Forelimb muscle (tissue), 1 donor: ENCODE data around the gene SMIM41. TPM values are rescaled to one million over a fixed set of nuclear protein-coding genes. Genes with fewer than 3 reads are reported as not detected.

Experiments
- DNase-seq: peaks from one replicate; pipeline ENCODE4 v3.0.0-alpha.2; 2013; ENCODE audit warnings: low read depth
- polyA plus RNA-seq: library from polyadenylated mRNA; unstranded; fragments of 120-200 nt; gene quantifications from one replicate; pipeline ENCODE4 v1.2.1, GENCODE V29; 2013; ENCODE audit not compliant: insufficient read length

SMIM41 gene
- polyA plus RNA-seq, 1 donor, result 0.18 TPM

DNA sequence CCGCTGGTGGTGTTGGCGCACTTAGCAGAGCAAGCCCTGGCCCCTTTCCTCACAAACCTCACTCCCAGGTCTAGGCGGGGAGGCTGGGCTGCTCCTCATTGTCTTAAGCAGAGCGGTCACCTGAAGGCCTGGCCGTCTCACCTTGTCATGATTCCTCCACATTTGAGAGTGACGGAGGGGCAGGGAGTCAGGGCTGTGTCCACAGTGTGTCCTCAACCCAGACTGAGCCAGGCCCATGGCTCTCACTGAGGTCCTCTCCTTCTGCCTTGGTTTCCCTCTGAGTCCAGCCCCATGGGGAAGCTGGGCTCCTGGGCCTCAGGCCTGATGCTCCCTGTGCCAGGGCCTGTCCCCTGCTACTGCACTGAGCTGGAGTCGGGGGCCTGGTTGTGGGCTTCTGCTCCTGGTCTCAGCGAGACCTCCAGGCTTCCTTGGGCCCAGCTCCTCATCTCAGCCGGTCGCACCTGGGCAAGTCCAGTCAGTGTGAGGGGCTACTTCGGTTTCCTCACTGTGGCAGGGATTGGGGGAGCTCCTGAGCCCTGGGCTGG, 67.4 kb downstream of the SMIM41 start:
- DNase-seq, result no peak

DNA sequence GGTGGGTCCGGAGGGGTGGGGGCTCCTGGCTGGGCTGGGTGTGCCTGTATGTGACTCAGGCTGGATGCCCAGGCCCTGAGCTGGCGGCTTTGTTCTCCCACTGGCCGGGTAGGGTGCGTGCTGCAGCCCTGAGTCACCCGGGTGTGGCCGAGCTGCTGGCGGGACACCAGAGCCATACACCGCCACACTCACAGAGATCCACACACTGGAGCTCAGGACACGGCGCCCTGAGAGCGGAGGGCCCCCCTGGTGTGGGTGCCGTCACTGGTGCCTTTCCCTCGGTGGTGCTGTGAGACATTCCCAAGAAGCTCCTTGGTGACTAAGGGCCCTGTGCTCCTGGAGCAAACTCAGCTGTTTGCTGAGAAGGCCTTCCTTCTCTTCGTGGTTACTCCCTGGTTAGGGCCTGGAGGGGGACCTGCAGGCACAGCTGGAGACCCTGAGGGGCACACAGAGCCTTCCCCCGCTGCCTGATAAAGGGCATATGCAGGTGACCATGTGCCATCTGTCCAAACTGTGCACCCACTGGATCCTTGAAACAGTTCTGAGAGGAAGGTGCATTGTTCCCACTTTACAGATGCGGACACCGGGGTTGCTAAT, 68.0 kb downstream of the SMIM41 start:
- no peak for DNase-seq

DNA sequence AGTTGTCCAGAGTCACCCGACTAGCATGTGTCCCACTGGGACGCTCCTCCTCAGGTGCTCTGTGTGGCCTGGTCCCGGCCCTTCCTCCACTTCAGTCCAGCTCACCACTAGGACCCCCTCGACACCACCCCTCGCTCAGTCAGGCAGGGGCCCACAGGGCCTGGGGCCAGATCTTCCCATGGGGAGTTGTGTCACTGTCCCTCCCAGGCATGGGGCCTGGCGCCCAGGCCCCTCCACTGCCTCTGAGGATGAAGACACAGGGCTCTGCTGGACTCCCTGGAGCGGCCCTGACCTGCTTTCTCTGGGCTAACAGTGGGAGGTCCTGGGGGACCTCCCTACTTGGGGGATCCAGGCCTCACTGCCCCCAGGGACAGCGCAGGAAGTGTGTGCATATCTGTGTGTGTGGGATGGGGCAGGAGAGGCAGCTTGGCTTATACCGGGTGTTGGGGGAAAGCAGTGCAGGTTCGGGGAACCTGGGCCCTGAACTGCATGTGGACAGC, 68.5 kb downstream of the SMIM41 start:
- no peak for DNase-seq

DNA sequence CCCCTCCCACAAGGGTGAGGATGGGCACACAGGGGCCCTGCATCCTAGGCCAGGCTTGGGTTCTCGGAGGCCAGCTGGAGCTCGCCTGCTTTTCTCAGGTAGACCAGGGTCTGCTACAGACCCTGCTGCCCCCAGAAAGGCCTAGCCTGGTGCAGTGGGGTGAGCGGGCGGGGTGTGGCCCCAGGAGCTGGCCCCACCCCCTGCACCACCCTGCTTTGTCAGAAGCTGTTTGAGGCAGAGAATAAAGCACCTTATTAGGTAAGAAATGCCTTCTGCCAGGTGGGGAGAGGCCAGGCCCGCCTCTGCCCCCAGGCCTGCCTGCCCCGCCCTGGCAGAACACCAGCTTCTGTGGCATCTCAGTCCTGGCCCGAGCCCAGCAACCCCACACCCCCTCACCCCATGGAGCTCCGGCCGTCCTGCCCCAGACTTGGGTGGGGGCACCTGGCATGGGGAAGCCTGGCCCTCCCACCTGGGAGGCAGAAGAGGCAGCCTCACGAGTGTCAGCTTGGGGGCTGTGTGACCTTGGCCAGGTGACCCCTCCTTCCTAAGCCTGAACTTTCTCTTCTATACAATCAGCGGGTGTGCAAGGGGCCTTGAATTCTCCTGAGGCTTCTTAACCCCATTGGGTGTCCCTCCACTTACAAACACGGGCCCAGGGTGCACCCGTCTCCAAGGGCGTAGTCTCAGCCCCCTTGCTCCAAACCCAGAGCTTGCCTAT, 69.1 kb downstream of the SMIM41 start:
- DNase-seq, result no peak

DNA sequence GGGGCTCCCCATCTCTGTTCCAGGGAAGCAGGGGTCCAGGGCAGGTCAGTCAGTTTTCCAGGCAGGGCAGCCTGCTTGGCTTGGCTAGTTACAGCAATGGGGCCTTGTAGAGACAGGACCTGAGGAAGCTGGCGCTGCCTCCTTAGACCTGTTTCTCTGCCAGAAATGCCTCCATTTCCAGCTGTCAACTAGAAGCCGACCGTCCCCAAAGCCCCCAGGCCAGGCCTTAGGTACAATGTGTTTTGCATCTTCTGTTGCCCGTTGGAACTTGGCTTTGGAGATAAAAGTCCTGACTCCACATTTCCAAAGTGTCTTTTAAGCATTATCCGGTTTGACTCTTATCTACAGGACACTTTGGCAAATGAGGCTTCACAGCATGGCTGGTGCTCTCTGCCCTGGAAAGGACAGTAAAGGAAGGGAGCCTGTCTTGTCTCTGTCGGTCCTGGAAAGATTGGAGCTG, 69.7 kb downstream of the SMIM41 start:
- no peak for DNase-seq

DNA sequence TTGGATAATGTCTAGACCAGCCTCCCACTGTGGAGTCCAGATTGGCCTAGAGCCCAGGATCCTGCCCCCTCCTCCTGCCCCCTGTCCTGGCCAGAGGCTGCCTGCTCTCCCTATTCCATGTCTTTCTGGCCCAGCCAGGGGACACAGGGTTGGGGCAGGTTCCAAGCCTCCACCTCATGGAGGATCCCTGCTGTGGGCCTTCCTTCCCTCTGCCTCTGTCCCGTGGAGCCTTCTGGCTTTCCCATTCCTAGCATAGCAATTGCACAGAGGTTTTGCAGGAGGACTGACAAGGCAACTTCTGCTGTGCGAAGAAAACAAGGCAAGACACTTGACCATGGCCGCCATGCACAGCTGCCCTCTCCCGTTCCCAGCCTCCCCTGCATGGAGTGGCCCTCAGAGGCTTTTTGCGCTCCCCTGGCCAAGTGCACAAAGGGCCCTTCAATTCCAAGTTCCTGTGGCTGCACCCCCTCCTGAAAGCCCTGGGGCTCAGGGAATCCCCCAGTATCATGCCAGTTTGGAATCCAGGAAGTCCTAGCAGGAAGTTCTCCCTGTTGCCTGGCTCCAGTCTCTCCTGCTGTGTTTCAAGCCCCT, 70.2 kb downstream of the SMIM41 start:
- no peak for DNase-seq

DNA sequence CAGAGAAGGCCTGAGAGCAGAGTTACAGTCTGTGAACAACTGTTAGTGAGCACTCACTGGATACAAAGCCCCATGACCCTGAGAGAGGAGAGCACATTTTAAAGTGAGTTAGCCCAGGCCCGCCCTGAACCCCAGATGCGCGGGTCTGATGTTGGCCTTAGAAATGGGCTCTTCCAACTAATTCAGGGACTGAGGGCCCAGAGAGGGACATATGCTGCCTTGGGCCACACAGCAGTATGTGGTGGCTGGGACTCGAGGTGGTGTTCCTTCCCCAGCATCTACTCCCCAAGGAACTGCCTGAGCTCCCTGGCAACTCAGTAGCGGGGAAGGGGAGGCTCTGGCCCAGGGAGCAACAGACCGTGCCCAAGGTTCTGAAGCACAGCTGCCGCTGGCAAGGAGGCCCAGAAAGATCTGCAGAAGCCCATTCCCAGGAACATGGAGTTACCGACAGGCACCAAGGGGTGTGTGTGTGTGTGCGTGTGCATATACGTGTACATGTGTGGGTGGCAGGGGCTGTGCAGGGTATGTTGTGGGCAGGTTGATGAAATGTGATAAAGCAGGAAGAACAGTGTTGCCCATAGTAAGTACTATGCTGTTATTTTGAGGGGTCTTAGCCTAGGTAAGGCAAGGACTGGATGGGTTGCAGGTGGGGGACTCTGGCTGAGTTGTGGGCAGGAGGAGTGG, 71.8 kb downstream of the SMIM41 start:
- DNase-seq, result no peak

DNA sequence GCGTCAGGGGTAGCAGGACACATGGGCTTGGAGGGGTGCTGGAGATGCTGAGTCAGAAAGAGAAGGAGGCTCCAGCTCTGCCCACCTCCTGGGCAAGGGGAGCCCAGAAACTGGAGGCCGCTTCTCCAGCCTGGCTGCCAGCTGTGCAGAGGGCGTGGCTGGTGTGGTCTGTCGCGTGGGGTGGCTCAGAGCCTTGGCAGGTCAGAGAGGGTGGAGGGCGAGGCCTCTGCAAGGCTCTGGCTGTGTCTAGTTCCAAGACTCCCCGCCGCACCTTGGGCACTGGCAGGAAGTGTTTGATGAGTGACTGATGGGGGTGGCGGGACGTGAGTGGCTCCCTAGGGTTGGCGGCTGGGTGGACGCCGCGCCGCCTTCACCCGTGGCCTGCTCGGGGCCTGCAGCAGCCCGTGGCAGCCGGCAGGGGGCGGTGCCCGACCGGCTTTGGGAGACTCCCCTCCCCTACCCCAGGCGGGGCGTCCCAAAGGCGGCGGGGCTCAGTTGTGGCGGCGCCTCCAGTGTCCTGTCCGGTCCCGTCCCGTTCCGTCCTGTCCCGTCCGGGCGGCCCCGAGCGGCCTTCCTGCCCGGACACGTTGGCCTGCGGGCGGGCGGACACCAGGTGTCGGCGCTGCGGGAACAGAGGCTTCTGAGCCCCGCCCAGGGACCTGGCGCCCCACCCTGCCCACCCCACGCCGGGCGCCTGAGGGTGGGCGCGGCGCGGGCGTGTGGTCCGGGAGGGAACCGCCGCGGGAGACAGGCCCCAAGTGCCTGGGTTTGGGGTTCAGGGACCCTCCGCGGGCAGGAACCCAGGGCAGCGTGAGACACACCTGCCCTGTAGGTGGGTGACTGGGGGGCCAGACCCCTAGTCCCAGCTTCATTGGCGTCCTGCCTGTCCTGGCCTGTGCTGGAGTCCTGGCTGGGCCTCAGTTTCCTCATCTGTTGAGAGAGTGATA, 72.6 kb downstream of the SMIM41 start:
- DNase-seq, result no peak

DNA sequence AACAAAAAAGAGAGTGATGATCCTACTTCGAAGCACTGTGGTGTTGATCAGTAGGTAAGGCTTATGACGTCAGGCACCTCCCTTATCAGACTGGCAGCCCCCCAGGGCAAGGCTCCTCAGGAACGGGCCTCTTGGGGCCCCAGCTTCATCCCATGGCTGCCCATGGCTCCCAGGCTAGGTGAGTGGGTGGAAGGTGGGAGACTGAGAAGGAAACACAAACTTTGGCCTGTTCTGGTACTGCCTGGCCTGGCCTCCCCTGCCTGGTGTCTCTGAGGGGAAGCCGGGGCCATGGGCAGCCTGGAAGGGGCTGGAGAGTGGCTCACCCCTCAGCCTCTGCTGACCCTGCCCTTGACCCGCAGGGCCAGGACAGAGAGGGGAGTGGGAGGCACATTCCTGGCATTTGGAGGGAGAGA, 73.4 kb downstream of the SMIM41 start:
- no peak for DNase-seq

DNA sequence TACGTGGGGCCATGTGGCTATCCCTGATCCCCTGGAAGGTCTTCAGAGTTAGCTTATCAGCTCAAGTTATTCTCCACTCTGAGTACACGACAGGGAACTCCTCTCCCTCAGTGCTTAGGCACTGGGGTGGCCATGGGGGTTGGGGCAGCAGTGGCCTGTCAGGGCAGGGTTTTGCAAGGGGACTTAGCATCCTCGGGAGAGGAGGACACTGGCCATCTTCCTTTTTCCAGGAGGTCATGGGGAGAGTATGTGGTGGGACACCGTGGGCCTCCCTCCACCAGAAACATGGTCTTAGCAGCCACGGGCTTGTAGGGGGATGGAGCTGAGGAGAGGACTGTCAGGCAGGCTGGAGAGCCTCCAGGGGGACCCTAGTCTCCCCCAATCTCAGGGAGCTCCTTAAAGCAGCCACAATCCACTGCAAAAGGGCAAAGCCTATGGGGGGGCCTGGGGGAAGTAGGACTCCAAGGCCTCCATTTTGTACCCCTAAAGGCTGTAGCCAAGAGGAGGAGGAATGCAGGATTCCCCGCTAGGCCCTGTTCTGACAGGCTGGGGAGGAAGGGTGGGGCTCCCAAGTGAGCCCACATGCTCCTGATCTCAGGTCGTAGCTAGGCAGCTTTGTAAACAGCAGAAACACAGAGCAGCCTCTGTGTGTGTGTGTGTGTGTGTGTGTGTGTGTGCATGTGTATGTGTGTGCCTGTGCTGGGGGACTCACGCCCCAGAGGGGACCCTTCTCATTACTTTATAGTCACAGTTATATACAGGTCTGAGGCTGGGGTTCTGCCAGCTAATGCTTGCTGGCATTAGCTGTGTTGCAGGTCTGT, 75.8 kb downstream of the SMIM41 start:
- DNase-seq, result no peak

DNA sequence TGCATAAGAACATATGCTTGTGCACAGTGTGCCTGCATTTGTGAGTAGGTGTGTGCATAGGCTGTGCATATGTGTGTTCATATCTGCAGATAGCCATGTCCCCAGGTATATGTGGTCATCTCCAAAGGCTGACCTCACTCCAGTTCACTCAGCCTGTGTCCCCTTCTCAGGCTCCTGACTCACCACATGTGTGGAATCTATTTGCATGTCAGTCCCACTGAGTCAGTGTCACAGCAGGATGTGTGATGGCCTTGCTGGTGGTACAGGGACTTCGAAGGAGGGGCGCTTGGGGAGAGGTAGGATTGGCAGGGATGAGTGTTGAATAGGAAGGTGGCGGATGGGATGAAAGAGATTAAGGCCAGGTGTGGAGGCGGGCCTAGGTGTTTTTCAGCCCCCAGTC, 76.8 kb downstream of the SMIM41 start:
- DNase-seq, result no peak

DNA sequence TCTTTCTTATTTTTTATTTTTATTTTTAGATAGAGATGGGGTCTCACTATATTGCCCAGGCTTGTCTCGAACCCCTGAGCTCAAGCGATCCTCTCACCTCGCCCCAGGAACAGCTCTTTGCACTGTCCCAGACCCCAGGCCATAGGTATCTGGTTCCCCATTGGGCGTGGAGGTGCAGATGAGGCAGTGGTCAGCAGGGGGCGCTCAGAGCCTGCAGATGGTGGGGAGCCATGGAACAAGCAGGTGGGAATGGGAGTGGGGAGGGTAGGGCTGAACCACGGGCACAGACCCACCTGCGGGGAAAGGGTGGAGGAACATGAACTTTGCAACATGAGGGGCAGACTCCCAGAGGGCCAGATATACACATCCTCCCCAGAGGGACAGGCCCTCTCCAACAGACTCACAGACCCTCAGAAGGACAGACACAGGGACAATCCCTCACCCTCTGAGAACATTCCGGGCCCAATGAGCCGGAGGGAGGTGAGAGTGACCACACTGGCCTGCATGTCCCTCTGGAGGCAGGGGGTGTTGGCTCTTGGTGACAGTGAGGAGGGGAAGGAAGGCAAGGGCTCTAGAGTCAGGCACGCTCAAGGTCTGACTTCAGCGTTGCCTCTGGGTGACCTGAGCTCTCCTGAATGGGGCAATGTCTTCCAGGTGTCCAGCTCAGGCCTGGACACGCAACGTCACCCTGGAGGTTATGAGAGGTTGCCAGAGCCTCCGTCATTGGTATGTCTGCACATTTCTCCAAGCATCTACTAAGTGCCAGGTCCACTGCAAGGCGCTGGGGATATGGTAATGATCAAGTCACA, 77.5 kb downstream of the SMIM41 start:
- DNase-seq, result no peak

DNA sequence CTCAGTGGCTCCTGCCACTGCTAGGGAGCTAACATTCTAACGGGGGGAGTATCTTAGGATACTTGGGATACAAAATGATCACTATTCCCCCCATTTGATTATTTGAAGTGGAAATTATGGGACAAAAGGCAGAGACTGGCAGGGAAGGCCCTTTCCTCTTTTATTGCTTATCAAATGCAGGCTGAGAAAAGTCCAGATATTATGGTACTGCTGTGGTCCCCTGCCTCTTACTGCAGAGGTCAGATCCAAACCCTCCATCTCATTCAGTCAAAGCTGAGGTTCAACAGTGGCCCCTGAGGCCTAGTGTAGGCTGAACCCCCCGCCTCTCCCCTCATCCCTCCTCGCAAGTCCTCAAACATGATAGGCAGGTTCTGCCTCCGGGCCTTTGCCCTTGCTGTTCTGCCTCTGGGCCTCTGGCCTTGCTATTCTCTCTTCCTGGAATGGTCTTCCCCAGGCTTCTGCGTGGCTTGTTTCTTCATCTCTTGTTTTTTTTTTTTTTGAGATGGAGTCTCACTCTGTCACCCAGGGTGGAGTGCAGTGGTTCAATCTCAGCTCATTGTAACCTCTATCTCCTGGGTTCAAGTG, 78.2 kb downstream of the SMIM41 start:
- DNase-seq, result no peak

Other genes with a start within 250 kb of the SMIM41 start
- gene FIGNL2, start 231.0 kb upstream of the SMIM41 start, polyA plus RNA-seq, result 1.2 TPM
- 0.10 TPM for gene ANKRD33, start 191.6 kb upstream of the SMIM41 start, polyA plus RNA-seq
- 44.9 TPM for gene ACVRL1, start 172.2 kb upstream of the SMIM41 start, polyA plus RNA-seq
- 12.3 TPM for gene ACVR1B, start 128.0 kb upstream of the SMIM41 start, polyA plus RNA-seq
- 16.3 TPM for gene TAMALIN, start 72.8 kb upstream of the SMIM41 start, polyA plus RNA-seq
- 50.4 TPM for gene NR4A1, start 28.3 kb upstream of the SMIM41 start, polyA plus RNA-seq
- gene ATG101, start 9.7 kb upstream of the SMIM41 start, polyA plus RNA-seq, result 24.8 TPM
- 7.0 TPM for gene KRT80, start 112.3 kb downstream of the SMIM41 start, polyA plus RNA-seq
- gene KRT7, start 153.5 kb downstream of the SMIM41 start, polyA plus RNA-seq, result 0.86 TPM
- gene KRT86, start 194.9 kb downstream of the SMIM41 start, polyA plus RNA-seq, result 0.33 TPM
- not detected for gene KRT81, start 211.8 kb downstream of the SMIM41 start, polyA plus RNA-seq
- not detected for gene KRT83, start 241.7 kb downstream of the SMIM41 start, polyA plus RNA-seq